Thoracic aorta (tissue), 2 donors: ENCODE data around the gene ADGRG1. TPM values are rescaled to one million over a fixed set of nuclear protein-coding genes. Genes with fewer than 3 reads are reported as not detected.

Experiments
- ATAC-seq: fragments of 150-250 bp; one replicate; pipeline ENCODE4 v1.8.0; 2017; ENCODE audit warnings: low read depth; ENCODE audit not compliant: insufficient number of reproducible peaks, low FRiP score
- DNase-seq: peaks from one replicate; pipeline ENCODE4 v3.0.0-alpha.2; 2020; ENCODE audit warnings: low spot score
- H3K27ac ChIP-seq, 2 donors: fragments of 200-600 bp; sonication (generic); 1 replicate in 1 of 2; 2 replicates in 1 of 2; pipeline ENCODE4 v1.5.1; 2016; ENCODE audit warnings: mild to moderate bottlenecking in 2 of 2, moderate library complexity in 2 of 2
- H3K27me3 ChIP-seq: fragments of 200-600 bp; sonication (generic); replicated peaks from 2 replicates; pipeline ENCODE4 v1.6.0; 2016; ENCODE audit warnings: mild to moderate bottlenecking; ENCODE audit not compliant: insufficient read depth
- H3K36me3 ChIP-seq: fragments of 200-600 bp; sonication (generic); one replicate; pipeline ENCODE4 v1.5.1; 2016
- H3K4me1 ChIP-seq, 2 donors: fragments of 200-600 bp; sonication (generic); 1 replicate in 1 of 2; 2 replicates in 1 of 2; pipeline versions ENCODE4 v1.5.1 to v1.6.0; 2016; ENCODE audit warnings: low read depth in 2 of 2, mild to moderate bottlenecking in 1 of 2; ENCODE audit not compliant: control insufficient read depth in 1 of 2
- H3K4me3 ChIP-seq: fragments of 200-600 bp; sonication (generic); 2 replicates; pipeline ENCODE4 v1.5.1; 2016; ENCODE audit warnings: mild to moderate bottlenecking
- H3K9me3 ChIP-seq: fragments of 200-600 bp; sonication (generic); 2 replicates; pipeline ENCODE4 v1.5.1; 2016
- total RNA-seq, 2 donors: library from RNA; depleted of rRNA; stranded (reverse); fragments of >200 nt; gene quantifications; one replicate each; pipeline versions ENCODE4 v1.1.0 to v1.2.3, GENCODE V29; 2016
- TF ChIP-seq, protein P1 (sequence below): fragments of 200-600 bp; sonication (generic); IDR thresholded peaks from one replicate; pipeline ENCODE4 v1.5.1; 2019; ENCODE audit warnings: antibody characterized with exemption

Gene ADGRG1
- total RNA-seq, 2 donors from 2014 or later: 5.4 to 79.1 TPM

DNA sequence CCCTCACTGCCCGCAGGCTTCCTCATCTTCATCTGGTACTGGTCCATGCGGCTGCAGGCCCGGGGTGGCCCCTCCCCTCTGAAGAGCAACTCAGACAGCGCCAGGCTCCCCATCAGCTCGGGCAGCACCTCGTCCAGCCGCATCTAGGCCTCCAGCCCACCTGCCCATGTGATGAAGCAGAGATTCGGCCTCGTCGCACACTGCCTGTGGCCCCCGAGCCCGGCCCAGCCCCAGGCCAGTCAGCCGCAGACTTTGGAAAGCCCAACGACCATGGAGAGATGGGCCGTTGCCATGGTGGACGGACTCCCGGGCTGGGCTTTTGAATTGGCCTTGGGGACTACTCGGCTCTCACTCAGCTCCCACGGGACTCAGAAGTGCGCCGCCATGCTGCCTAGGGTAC lies 35.0 kb downstream of the ADGRG1 start:
- TF ChIP-seq, protein P1, sequence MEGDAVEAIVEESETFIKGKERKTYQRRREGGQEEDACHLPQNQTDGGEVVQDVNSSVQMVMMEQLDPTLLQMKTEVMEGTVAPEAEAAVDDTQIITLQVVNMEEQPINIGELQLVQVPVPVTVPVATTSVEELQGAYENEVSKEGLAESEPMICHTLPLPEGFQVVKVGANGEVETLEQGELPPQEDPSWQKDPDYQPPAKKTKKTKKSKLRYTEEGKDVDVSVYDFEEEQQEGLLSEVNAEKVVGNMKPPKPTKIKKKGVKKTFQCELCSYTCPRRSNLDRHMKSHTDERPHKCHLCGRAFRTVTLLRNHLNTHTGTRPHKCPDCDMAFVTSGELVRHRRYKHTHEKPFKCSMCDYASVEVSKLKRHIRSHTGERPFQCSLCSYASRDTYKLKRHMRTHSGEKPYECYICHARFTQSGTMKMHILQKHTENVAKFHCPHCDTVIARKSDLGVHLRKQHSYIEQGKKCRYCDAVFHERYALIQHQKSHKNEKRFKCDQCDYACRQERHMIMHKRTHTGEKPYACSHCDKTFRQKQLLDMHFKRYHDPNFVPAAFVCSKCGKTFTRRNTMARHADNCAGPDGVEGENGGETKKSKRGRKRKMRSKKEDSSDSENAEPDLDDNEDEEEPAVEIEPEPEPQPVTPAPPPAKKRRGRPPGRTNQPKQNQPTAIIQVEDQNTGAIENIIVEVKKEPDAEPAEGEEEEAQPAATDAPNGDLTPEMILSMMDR: no peak
- no peaks in the 10 kb centered on the region for H3K9me3 ChIP-seq
- no peaks in the 10 kb centered on the region for H3K36me3 ChIP-seq
- no peak overlapping the region for H3K4me3 ChIP-seq
- ATAC-seq (no peak), DNase-seq (no peak)
- H3K4me1 ChIP-seq: no peaks in the 10 kb centered on the region
- no peaks in the 10 kb centered on the region for H3K27me3 ChIP-seq
- H3K27ac ChIP-seq: no peak overlapping the region

DNA sequence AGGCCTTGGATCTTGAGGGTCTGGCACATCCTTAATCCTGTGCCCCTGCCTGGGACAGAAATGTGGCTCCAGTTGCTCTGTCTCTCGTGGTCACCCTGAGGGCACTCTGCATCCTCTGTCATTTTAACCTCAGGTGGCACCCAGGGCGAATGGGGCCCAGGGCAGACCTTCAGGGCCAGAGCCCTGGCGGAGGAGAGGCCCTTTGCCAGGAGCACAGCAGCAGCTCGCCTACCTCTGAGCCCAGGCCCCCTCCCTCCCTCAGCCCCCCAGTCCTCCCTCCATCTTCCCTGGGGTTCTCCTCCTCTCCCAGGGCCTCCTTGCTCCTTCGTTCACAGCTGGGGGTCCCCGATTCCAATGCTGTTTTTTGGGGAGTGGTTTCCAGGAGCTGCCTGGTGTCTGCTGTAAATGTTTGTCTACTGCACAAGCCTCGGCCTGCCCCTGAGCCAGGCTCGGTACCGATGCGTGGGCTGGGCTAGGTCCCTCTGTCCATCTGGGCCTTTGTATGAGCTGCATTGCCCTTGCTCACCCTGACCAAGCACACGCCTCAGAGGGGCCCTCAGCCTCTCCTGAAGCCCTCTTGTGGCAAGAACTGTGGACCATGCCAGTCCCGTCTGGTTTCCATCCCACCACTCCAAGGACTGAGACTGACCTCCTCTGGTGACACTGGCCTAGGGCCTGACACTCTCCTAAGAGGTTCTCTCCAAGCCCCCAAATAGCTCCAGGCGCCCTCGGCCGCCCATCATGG lies 35.7 kb downstream of the ADGRG1 start:
- TF ChIP-seq, protein P1: no peak
- Histone ChIP-seq H3K36me3 (no peaks in the 10 kb centered on the region), H3K4me3 (no peak overlapping the region), H3K4me1 (no peaks in the 10 kb centered on the region), H3K27ac (no peak overlapping the region), H3K9me3 (no peaks in the 10 kb centered on the region), H3K27me3 (no peaks in the 10 kb centered on the region)
- DNase-seq: no peak
- no peak for ATAC-seq

DNA sequence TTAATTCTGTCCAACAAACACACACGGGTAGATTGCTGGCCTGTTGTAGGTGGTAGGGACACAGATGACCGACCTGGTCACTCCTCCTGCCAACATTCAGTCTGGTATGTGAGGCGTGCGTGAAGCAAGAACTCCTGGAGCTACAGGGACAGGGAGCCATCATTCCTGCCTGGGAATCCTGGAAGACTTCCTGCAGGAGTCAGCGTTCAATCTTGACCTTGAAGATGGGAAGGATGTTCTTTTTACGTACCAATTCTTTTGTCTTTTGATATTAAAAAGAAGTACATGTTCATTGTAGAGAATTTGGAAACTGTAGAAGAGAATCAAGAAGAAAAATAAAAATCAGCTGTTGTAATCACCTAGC lies 36.2 kb downstream of the ADGRG1 start:
- ATAC-seq: no peak

DNA sequence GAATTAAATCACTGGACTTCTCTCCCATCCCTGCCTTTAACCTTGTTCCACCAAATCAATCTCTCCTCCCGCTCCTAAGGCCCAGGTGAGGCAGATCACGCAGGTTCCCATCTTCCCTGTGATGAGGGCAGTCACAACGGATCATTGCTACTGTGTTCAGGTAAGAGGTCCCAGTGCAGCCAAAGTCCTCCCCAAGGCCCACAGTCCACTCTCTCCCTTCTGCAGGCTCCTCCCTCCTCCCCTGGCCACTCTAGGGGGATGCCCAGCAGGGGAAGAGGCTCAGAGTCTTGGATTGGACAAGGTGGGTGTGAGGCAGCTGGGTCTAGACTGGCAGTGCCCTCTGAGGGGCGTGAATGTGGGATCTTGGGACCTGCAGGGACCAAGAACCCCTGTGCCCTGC lies 37.1 kb downstream of the ADGRG1 start:
- no peak for DNase-seq
- TF ChIP-seq, protein P1: no peak
- ATAC-seq: no peak
- H3K4me3 ChIP-seq: no peak overlapping the region
- H3K9me3 ChIP-seq: no peaks in the 10 kb centered on the region
- H3K36me3 ChIP-seq: no peaks in the 10 kb centered on the region
- no peak overlapping the region for H3K27ac ChIP-seq
- H3K27me3 ChIP-seq: no peaks in the 10 kb centered on the region
- H3K4me1 ChIP-seq: no peaks in the 10 kb centered on the region

More for the DNA sequence above, 36.2 kb downstream of the ADGRG1 start:
- no peaks in the 10 kb centered on the region for H3K9me3 ChIP-seq
- H3K27ac ChIP-seq: no peak overlapping the region
- no peaks in the 10 kb centered on the region for H3K36me3 ChIP-seq
- no peaks in the 10 kb centered on the region for H3K4me1 ChIP-seq
- no peaks in the 10 kb centered on the region for H3K27me3 ChIP-seq
- no peak for DNase-seq
- no peak overlapping the region for H3K4me3 ChIP-seq
- TF ChIP-seq, protein P1: no peak

DNA sequence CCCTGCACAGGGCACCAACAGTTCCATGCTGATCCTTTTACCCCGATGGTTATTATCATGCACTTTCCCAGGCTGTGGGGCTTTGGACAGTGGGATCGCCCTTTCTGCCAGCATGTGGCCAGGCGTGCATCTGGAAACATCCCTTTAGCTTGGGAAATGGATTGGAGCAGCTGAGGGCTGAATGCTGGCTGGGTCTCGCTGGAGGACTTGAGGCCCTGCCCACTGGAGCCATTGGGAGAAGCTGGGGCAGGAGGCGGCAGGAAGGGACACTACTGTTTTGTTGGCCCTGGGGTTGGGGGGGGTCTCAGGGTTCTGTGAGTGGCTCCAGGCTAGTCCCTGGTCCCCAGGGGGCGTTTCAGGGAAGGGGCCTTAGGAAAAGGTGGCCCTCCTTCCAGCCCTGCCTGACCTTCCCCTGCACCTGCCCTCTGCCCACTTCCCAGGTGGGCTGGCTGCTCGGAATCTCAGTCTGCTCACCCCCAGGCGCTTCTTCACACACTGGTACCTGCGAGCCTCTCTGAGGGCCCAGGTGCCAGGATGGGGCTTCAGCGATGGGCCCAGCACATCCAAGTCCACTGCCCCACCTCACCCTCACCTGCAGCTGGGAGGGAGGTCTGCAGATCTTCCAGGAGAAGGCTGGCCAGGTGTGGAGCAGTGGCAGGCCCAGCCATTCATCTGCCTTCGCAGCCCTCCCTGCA lies 38.1 kb downstream of the ADGRG1 start:
- Histone ChIP-seq H3K27ac (no peak overlapping the region), H3K4me3 (no peak overlapping the region), H3K4me1 (no peaks in the 10 kb centered on the region), H3K9me3 (no peaks in the 10 kb centered on the region), H3K36me3 (no peaks in the 10 kb centered on the region), H3K27me3 (no peaks in the 10 kb centered on the region)
- TF ChIP-seq, protein P1: no peak
- DNase-seq (no peak), ATAC-seq (no peak)
